NT2/D1 (cell line): ENCODE measurements around the gene DUSP5.

Source experiments
- SUZ12 ChIP-seq: IDR thresholded peaks from 2 replicates; pipeline ENCODE4 v1.6.1; 2011; ENCODE audit not compliant: insufficient read length, insufficient read depth; ENCODE audit errors: extremely low read depth
- YY1 ChIP-seq: IDR thresholded peaks from 2 replicates; pipeline ENCODE4 v1.6.1; 2011; ENCODE audit not compliant: insufficient read length, insufficient read depth
- ZNF274 ChIP-seq: IDR thresholded peaks from 2 replicates; pipeline ENCODE4 v1.6.1; 2011; ENCODE audit warnings: mild to moderate bottlenecking, low read depth, low read length

GRCh38 chr10:110556969-110557601, 59.4 kb downstream of the DUSP5 start:
- TF ChIP-seq ZNF274 (no peak), YY1 (no peak), SUZ12 (no peak)
